Measurements from ENCODE around the gene HHLA2.

HHLA2 gene

GRCh38 chr3:108298056-108298455, 1.7 kb downstream of the HHLA2 start:
- no peak overlapping the region for H2AFZ ChIP-seq (ENCODE audit: low read length)
- no peak overlapping the region for H3K9ac ChIP-seq (ENCODE audit: low read length)
- H3K27ac ChIP-seq (ENCODE audit: low read length) = no peak overlapping the region
- no peak for DNase-seq
- no peaks in the 10 kb centered on the region for H3K79me2 ChIP-seq (ENCODE audit: low read length)
- peaks cover 28% of the 10 kb centered on the region for H3K4me1 ChIP-seq (ENCODE audit: low read length)
- no peaks in the 10 kb centered on the region for H3K36me3 ChIP-seq (replicated peaks; ENCODE audit: insufficient read depth, low read length)
- H3K4me2 ChIP-seq (ENCODE audit: low read depth, low read length) = no peak overlapping the region
- H3F3A ChIP-seq (ENCODE audit: insufficient read depth, low read length) = peaks cover 10% of the 10 kb centered on the region
- H3K27me3 ChIP-seq (replicated peaks; ENCODE audit: insufficient read depth, low read length) = no peaks in the 10 kb centered on the region
- H3K4me3 ChIP-seq (ENCODE audit: low read length) = no peak overlapping the region
- no peaks in the 10 kb centered on the region for H3K9me2 ChIP-seq (replicated peaks; ENCODE audit: insufficient read depth, low read length)
- no peaks in the 10 kb centered on the region for H3K9me3 ChIP-seq (replicated peaks; ENCODE audit: insufficient read depth, low read length)
- TF ChIP-seq, protein P1, sequence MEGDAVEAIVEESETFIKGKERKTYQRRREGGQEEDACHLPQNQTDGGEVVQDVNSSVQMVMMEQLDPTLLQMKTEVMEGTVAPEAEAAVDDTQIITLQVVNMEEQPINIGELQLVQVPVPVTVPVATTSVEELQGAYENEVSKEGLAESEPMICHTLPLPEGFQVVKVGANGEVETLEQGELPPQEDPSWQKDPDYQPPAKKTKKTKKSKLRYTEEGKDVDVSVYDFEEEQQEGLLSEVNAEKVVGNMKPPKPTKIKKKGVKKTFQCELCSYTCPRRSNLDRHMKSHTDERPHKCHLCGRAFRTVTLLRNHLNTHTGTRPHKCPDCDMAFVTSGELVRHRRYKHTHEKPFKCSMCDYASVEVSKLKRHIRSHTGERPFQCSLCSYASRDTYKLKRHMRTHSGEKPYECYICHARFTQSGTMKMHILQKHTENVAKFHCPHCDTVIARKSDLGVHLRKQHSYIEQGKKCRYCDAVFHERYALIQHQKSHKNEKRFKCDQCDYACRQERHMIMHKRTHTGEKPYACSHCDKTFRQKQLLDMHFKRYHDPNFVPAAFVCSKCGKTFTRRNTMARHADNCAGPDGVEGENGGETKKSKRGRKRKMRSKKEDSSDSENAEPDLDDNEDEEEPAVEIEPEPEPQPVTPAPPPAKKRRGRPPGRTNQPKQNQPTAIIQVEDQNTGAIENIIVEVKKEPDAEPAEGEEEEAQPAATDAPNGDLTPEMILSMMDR (IDR thresholded peaks at IDR 0.05; ENCODE audit: low read length) = no peak
- TF ChIP-seq EZH2 (optimal IDR thresholded peaks at IDR 0.05; ENCODE audit: low read depth, low read length) = no peak
- no peak for TF ChIP-seq EZH2phosphoT487 (IDR thresholded peaks at IDR 0.05; ENCODE audit: low read length)
- H4K20me1 ChIP-seq (ENCODE audit: insufficient read depth, low read length) = no peaks in the 10 kb centered on the region

DNA sequence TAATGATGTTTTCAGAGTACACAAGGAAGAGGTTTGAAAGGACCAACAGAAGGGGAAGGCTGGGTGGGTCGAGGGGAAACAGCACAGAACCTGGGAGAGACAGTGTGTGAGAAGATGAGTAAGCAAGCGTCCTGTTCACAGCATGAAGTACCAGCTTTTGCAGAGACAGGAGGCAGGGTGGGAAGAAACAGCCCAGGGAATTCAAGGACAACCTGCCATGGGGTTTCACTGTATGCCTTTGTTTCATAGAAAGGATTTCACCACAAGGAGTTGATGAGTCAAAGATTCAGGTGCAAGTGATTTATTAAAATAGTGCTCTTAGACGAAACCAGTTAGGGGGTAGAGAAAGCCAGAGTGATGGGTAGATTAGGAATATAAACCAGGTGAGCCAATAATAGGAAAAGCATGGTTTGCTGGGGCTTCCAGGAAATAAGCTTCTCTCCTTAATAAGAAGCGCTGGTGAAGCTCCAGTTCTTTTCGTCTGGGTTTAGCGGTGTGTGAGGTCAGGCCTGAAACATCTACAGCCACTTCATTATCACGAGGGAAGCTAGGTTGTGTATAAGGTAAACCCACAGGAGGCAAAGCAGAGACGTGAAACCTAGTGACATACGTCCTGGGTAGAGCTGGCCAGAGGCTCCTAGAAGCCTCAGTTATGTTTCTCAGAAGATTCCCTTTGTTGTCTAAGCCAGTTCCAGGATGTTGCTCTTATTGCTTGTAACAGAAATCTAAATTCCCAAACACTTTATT, 3.9 kb downstream of the HHLA2 start:
- H3K4me1 ChIP-seq (ENCODE audit: low read length) = peaks cover 11% of the 10 kb centered on the region; the same call in 1 of the 2 replicates
- H3K4me2 ChIP-seq (ENCODE audit: low read depth, low read length) = no peak overlapping the region
- H3K79me2 ChIP-seq (ENCODE audit: low read length) = no peaks in the 10 kb centered on the region
- no peaks in the 10 kb centered on the region for H3K27me3 ChIP-seq (replicated peaks; ENCODE audit: insufficient read depth, low read length)
- H3F3A ChIP-seq (ENCODE audit: insufficient read depth, low read length) = no peaks in the 10 kb centered on the region
- no peak overlapping the region for H2AFZ ChIP-seq (ENCODE audit: low read length)
- H4K20me1 ChIP-seq (ENCODE audit: insufficient read depth, low read length) = no peaks in the 10 kb centered on the region
- no peak for DNase-seq
- no peak overlapping the region for H3K9ac ChIP-seq (ENCODE audit: low read length)
- H3K4me3 ChIP-seq (ENCODE audit: low read length) = no peak overlapping the region
- no peaks in the 10 kb centered on the region for H3K9me2 ChIP-seq (replicated peaks; ENCODE audit: insufficient read depth, low read length)
- H3K36me3 ChIP-seq (replicated peaks; ENCODE audit: insufficient read depth, low read length) = no peaks in the 10 kb centered on the region
- H3K27ac ChIP-seq (ENCODE audit: low read length) = no peak overlapping the region
- TF ChIP-seq EZH2phosphoT487 (IDR thresholded peaks at IDR 0.05; ENCODE audit: low read length) = no peak
- no peak for TF ChIP-seq EZH2 (optimal IDR thresholded peaks at IDR 0.05; ENCODE audit: low read depth, low read length)
- TF ChIP-seq, protein P1 (IDR thresholded peaks at IDR 0.05; ENCODE audit: low read length) = no peak
- H3K9me3 ChIP-seq (replicated peaks; ENCODE audit: insufficient read depth, low read length) = no peaks in the 10 kb centered on the region

DNA sequence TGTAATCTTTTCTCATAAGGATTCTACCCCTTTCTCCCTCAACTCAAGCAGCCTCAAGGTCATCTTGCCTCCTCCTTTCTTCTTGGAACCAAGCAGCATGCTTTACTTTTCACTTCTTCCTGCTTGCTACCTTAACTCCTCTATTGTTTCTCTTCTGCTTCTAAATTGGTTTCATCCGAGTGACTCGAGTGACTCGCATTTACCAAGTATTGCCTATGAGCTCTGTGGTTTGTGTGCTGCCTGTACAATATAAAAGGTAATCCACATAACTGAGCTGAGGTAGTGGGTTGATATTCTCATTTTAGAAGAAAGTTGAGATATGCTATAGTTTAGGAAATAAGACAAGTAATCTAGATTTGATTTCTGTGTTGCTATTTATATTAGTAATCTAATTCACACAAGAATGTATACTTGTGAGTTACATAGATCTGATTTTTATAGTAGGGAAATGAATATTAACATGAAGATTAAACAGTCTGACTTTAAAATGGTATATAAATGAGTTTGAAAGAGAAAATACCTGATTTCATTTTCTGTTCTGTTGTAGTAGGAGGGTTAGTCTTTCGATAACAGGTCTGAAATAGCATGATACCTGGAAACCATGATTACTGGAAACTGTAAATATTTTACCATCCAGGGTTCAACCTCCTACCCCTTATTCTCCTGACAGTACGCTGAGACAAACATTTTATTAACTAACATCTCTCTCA, 5.5 kb downstream of the HHLA2 start:
- Histone ChIP-seq H3K36me3 (replicated peaks; ENCODE audit: insufficient read depth, low read length) (no peaks in the 10 kb centered on the region), H3F3A (ENCODE audit: insufficient read depth, low read length) (no peaks in the 10 kb centered on the region), H3K27ac (ENCODE audit: low read length) (peak overlapping the region; percentile 21; the same call in 1 of the 2 replicates), H3K9ac (ENCODE audit: low read length) (peak overlapping the region; percentile 9; the same call in 1 of the 2 replicates), H3K4me2 (ENCODE audit: low read depth, low read length) (peak overlapping the region; percentile 53), H3K4me1 (ENCODE audit: low read length) (0 out of 2 replicates have a peak, but pooled peaks cover 4% of the 10 kb centered on the region), H3K79me2 (ENCODE audit: low read length) (no peaks in the 10 kb centered on the region), H3K4me3 (ENCODE audit: low read length) (peak overlapping the region; percentile 18), H3K9me2 (replicated peaks; ENCODE audit: insufficient read depth, low read length) (no peaks in the 10 kb centered on the region), H3K27me3 (replicated peaks; ENCODE audit: insufficient read depth, low read length) (no peaks in the 10 kb centered on the region), H2AFZ (ENCODE audit: low read length) (peak overlapping the region; percentile 50), H3K9me3 (replicated peaks; ENCODE audit: insufficient read depth, low read length) (no peaks in the 10 kb centered on the region), H4K20me1 (ENCODE audit: insufficient read depth, low read length) (no peaks in the 10 kb centered on the region)
- peak; percentile 16 for DNase-seq
- TF ChIP-seq EZH2 (optimal IDR thresholded peaks at IDR 0.05; ENCODE audit: low read depth, low read length) (no peak), EZH2phosphoT487 (IDR thresholded peaks at IDR 0.05; ENCODE audit: low read length) (no peak)
- TF ChIP-seq, protein P1 (IDR thresholded peaks at IDR 0.05; ENCODE audit: low read length) = no peak

Data from MM.1S (cell line).